HG03280 (cell line): ENCODE measurements around the gene RRP8.

Experiments used
- ATAC-seq: cut with Tn5 transposase; IDR thresholded peaks from one replicate; pipeline ENCODE4 v1.9.1; 2021; ENCODE audit warnings: mild to moderate bottlenecking, moderate library complexity; ENCODE audit not compliant: unreplicated experiment

RRP8 gene

GRCh38 chr11:6633422-6634408 is 30.3 kb upstream of the RRP8 start:
- ATAC-seq: no peak

- ATAC-seq: no peak
Observed at GRCh38 chr11:6632116-6633073, 29.0 kb upstream of the RRP8 start.

GRCh38 chr11:6631361-6631890 is 28.0 kb upstream of the RRP8 start:
- ATAC-seq: no peak

- no peak for ATAC-seq
Observed at GRCh38 chr11:6630632-6631291, 27.3 kb upstream of the RRP8 start.

- ATAC-seq: no peak
Observed at GRCh38 chr11:6629892-6630631, 26.6 kb upstream of the RRP8 start.

- ATAC-seq: no peak
Observed at GRCh38 chr11:6629573-6629891, 26.1 kb upstream of the RRP8 start.

GRCh38 chr11:6628526-6628925 is 25.1 kb upstream of the RRP8 start:
- no peak for ATAC-seq

GRCh38 chr11:6627762-6628241 is 24.4 kb upstream of the RRP8 start:
- peak; percentile 65 for ATAC-seq

GRCh38 chr11:6626971-6627761 is 23.8 kb upstream of the RRP8 start:
- ATAC-seq: no peak

GRCh38 chr11:6625832-6626420 is 22.5 kb upstream of the RRP8 start:
- ATAC-seq: no peak

- no peak for ATAC-seq
Observed at GRCh38 chr11:6625156-6625831, 21.9 kb upstream of the RRP8 start.

GRCh38 chr11:6623391-6624363 is 20.3 kb upstream of the RRP8 start:
- no peak for ATAC-seq

GRCh38 chr11:6622261-6623171 is 19.1 kb upstream of the RRP8 start:
- no peak for ATAC-seq

- no peak for ATAC-seq
Observed at GRCh38 chr11:6621711-6622211, 18.3 kb upstream of the RRP8 start.

- no peak for ATAC-seq
Observed at GRCh38 chr11:6620636-6621035, 17.2 kb upstream of the RRP8 start.
